ENCODE measurements around the gene PRTN3.
"Not testable (repeated sequence)": the region's sequence is repeated elsewhere in the genome, so short reads cannot be mapped to it uniquely, and the experiment has no call there.

PRTN3 gene

GRCh38 chr19:868458-869244, 27.9 kb downstream of the PRTN3 start:
- DNase-seq = no peak

GRCh38 chr19:869245-870177, 28.7 kb downstream of the PRTN3 start:
- no peak for DNase-seq

- DNase-seq = no peak
Observed at GRCh38 chr19:870314-870713, 29.5 kb downstream of the PRTN3 start.

GRCh38 chr19:870963-871401, 30.2 kb downstream of the PRTN3 start:
- DNase-seq = no peak

- DNase-seq = no peak
Observed at GRCh38 chr19:871446-872265, 30.9 kb downstream of the PRTN3 start.

GRCh38 chr19:872266-872951, 31.6 kb downstream of the PRTN3 start:
- DNase-seq = peak in 3 of 4 experiments; percentile 27 to 77 (median 73)

- peak in 3 of 4 experiments; percentile 17 to 82 (median 73) for DNase-seq
Observed at GRCh38 chr19:873084-873483, 32.3 kb downstream of the PRTN3 start.

GRCh38 chr19:873561-874041, 32.8 kb downstream of the PRTN3 start:
- DNase-seq = no peak

- no peak for DNase-seq
Observed at GRCh38 chr19:875265-875879, 34.6 kb downstream of the PRTN3 start.

GRCh38 chr19:876089-876488, 35.3 kb downstream of the PRTN3 start:
- no peak for DNase-seq

GRCh38 chr19:876780-877314, 36.0 kb downstream of the PRTN3 start:
- DNase-seq = no peak

- not testable (repeated sequence) for DNase-seq
Observed at GRCh38 chr19:877992-878660, 37.3 kb downstream of the PRTN3 start.

GRCh38 chr19:878751-879561, 38.2 kb downstream of the PRTN3 start:
- DNase-seq = not testable (repeated sequence)

- no peak for DNase-seq
Observed at GRCh38 chr19:879711-880438, 39.1 kb downstream of the PRTN3 start.

GRCh38 chr19:881385-882071, 40.7 kb downstream of the PRTN3 start:
- DNase-seq = no peak

GRCh38 chr19:882871-883497, 42.2 kb downstream of the PRTN3 start:
- no peak for DNase-seq

- DNase-seq = no peak
Observed at GRCh38 chr19:883661-884211, 42.9 kb downstream of the PRTN3 start.
